HepG2 (cell line): ENCODE results near the gene MED12L. TPM values are rescaled to one million over a fixed set of nuclear protein-coding genes. Genes with fewer than 3 reads are reported as not detected.
A peak's percentile ranks its signal among the peaks of the same experiment; 100 is the strongest.

ENCODE experiments used
- ATAC-seq: fragments of 200-7000 bp; cut with Tn5 transposase; 3 replicates; pipeline ENCODE4 v1.9.1; 2020; ENCODE audit warnings: mild to moderate bottlenecking, moderate library complexity
- BruUV-seq: library from RNA; stranded (reverse); fragments of 400-500 nt; replicated peaks from 2 replicates; lab custom pipeline; 2021; lab: Mats Ljungman, UMichigan
- CTCF ChIA-PET: fragments of 300-600 bp; formaldehyde crosslinking; extraction: SDS; loops from one replicate; lab custom pipeline; 2021; ENCODE audit warnings: low total read pairs, inconsistent platforms, low intra/inter-chr PET ratio; lab: Yijun Ruan, JAX
- POLR2A ChIA-PET: fragments of 350-600 bp; sonication (Branson Sonifier 250); formaldehyde crosslinking; loops from one replicate; lab custom pipeline; 2020; ENCODE audit warnings: antibody characterized with exemption, inconsistent platforms; lab: Yijun Ruan, JAX
- DNase-seq: peaks from one replicate; pipeline ENCODE4 v3.0.0-alpha.2; 2015; ENCODE audit warnings: low spot score
- FAIRE-seq: peaks from 3 replicates; lab custom pipeline; 2011; peaks lifted over from hg19 to GRCh38; lab: Jason Lieb, UNC
- H2AFZ ChIP-seq: one replicate; pipeline ENCODE4 v1.6.1; 2011; ENCODE audit warnings: low read length, inconsistent platforms
- H3K27ac ChIP-seq: fragments of 300-600 bp; 3 replicates; pipeline ENCODE4 v1.8.0; 2011; ENCODE audit warnings: mixed run types, mild to moderate bottlenecking, mixed read lengths, low read length, inconsistent platforms; ENCODE audit not compliant: insufficient read depth; ENCODE audit errors: extremely low read length
- H3K27me3 ChIP-seq, 2 experiments: fragments of 200-600 bp in 1 of 2; 2 replicates in 1 of 2; 3 replicates in 1 of 2; pipeline versions ENCODE4 v1.6.0 to v1.8.0; 2011; ENCODE audit warnings: low read length in 2 of 2, mild to moderate bottlenecking in 2 of 2, moderate library complexity in 2 of 2, inconsistent platforms in 1 of 2; ENCODE audit not compliant: insufficient read depth in 2 of 2, control insufficient read depth in 1 of 2
- H3K36me3 ChIP-seq, 2 experiments: fragments of 200-600 bp in 1 of 2; replicated peaks in 1 of 2; 2 replicates in 1 of 2; 3 replicates in 1 of 2; pipeline versions ENCODE4 v1.5.1 to v1.8.0; 2011; ENCODE audit warnings: low read length in 2 of 2, inconsistent platforms in 1 of 2; ENCODE audit not compliant: insufficient read depth in 2 of 2, control insufficient read depth in 1 of 2
- H3K4me1 ChIP-seq: 2 replicates; pipeline ENCODE4 v1.5.1; 2012; ENCODE audit warnings: low read length, inconsistent platforms; ENCODE audit not compliant: insufficient read depth
- H3K4me2 ChIP-seq: 2 replicates; pipeline ENCODE4 v1.6.0; 2011; ENCODE audit warnings: low read depth, low read length, inconsistent platforms
- H3K4me3 ChIP-seq, 3 experiments: fragments of 200-600 bp in 1 of 3; sonication (generic), shearing (Covaris generic) in 1 of 3; replicated peaks in 1 of 3; 2 replicates each; pipeline ENCODE4 v1.5.1; 2011 to 2016; ENCODE audit warnings: low read length in 3 of 3, inconsistent platforms in 2 of 3, low read depth in 2 of 3, mild to moderate bottlenecking in 2 of 3, control low read depth in 1 of 3, mixed read lengths in 1 of 3; ENCODE audit not compliant: insufficient read depth in 1 of 3
- H3K79me2 ChIP-seq: one replicate; pipeline ENCODE4 v1.6.1; 2011; ENCODE audit warnings: low read length, inconsistent platforms; ENCODE audit not compliant: insufficient read depth
- H3K9ac ChIP-seq: 2 replicates; pipeline ENCODE4 v1.6.0; 2011; ENCODE audit warnings: mild to moderate bottlenecking, low read depth, low read length, inconsistent platforms; ENCODE audit not compliant: insufficient read depth
- H3K9me3 ChIP-seq: 2 replicates; pipeline ENCODE4 v1.5.1; 2012; ENCODE audit warnings: mild to moderate bottlenecking, low read length
- H4K20me1 ChIP-seq: 2 replicates; pipeline ENCODE4 v1.6.0; 2011; ENCODE audit warnings: inconsistent platforms, mild to moderate bottlenecking, low read length, moderate library complexity; ENCODE audit not compliant: insufficient read depth
- ARNT2 ChIP-seq: sonication (generic); formaldehyde crosslinking; IDR thresholded peaks from 2 replicates; pipeline ENCODE4 v1.8.0; 2022; ENCODE audit warnings: mild to moderate bottlenecking, low read depth, missing genetic modification reagents, moderate library complexity
- CBX5 ChIP-seq: sonication (generic); formaldehyde crosslinking; IDR thresholded peaks from 2 replicates; pipeline ENCODE4 v1.4.0; 2020; ENCODE audit warnings: missing genetic modification reagents, borderline replicate concordance
- ESRRA ChIP-seq: sonication (generic); formaldehyde crosslinking; IDR thresholded peaks from 2 replicates; pipeline ENCODE4 v1.5.1; 2020; ENCODE audit warnings: mild to moderate bottlenecking, low read depth, missing genetic modification reagents
- GABPB1 ChIP-seq: IDR thresholded peaks from 2 replicates; pipeline ENCODE4 v1.6.1; 2016; ENCODE audit warnings: mild to moderate bottlenecking, missing genetic modification reagents, moderate library complexity, missing compliant biosample characterization
- HMGXB4 ChIP-seq, 2 experiments: sonication (generic) in 1 of 2; formaldehyde crosslinking in 1 of 2; IDR thresholded peaks; 2 replicates each; pipeline versions ENCODE4 v1.4.0 to v1.6.1; 2018 to 2020; ENCODE audit warnings: missing genetic modification reagents in 2 of 2, borderline replicate concordance in 1 of 2, low read depth in 1 of 2, mild to moderate bottlenecking in 1 of 2, missing biosample characterization in 1 of 2
- KDM3A ChIP-seq: IDR thresholded peaks from 2 replicates; pipeline ENCODE4 v1.6.1; 2018; ENCODE audit warnings: low read depth, missing compliant biosample characterization
- KMT2B ChIP-seq: IDR thresholded peaks from 2 replicates; pipeline ENCODE4 v1.6.1; 2016; ENCODE audit warnings: missing genetic modification reagents, missing compliant biosample characterization
- MAZ ChIP-seq, 2 experiments: sonication (generic) in 1 of 2; formaldehyde crosslinking in 1 of 2; IDR thresholded peaks; 2 replicates each; pipeline versions ENCODE4 v1.5.0 to v1.6.1; 2012 to 2020; ENCODE audit warnings: low read depth in 2 of 2, mild to moderate bottlenecking in 2 of 2, borderline replicate concordance in 1 of 2, improper control_type of control experiment in 1 of 2, low read length in 1 of 2, missing genetic modification reagents in 1 of 2, moderate library complexity in 1 of 2
- RAD21 ChIP-seq: fragments of 450-650 bp; formaldehyde crosslinking; IDR thresholded peaks from 2 replicates; pipeline ENCODE4 v1.5.0; 2020; ENCODE audit warnings: mild to moderate bottlenecking
- RNF2 ChIP-seq: fragments of 450-650 bp; conservative IDR thresholded peaks from 2 replicates; pipeline ENCODE4 v1.6.1; 2016; ENCODE audit warnings: low read depth
- ZNF382 ChIP-seq: sonication (generic); formaldehyde crosslinking; IDR thresholded peaks from 2 replicates; pipeline ENCODE4 v1.5.0; 2020; ENCODE audit warnings: missing genetic modification reagents, mild to moderate bottlenecking, borderline replicate concordance
- ZNF777 ChIP-seq: sonication (generic); formaldehyde crosslinking; IDR thresholded peaks from 2 replicates; pipeline ENCODE4 v1.4.0; 2020; ENCODE audit warnings: missing genetic modification reagents
- ZNF883 ChIP-seq: sonication (generic); formaldehyde crosslinking; IDR thresholded peaks from 2 replicates; pipeline ENCODE4 v1.5.1; 2020; ENCODE audit warnings: mild to moderate bottlenecking, missing genetic modification reagents; ENCODE audit errors: not compliant biosample characterization
- ZSCAN9 ChIP-seq: IDR thresholded peaks from 2 replicates; pipeline ENCODE4 v1.6.1; 2016; ENCODE audit warnings: borderline replicate concordance
- WGBS: methylation state at CpG from one replicate; pipeline ENCODE4 v1.1.6; 2017; ENCODE audit warnings: low lambda C conversion rate; 5-methylcytosine and 5-hydroxymethylcytosine counted together
- in situ Hi-C: cut with HindIII; loops from 2 replicates; pipeline ENCODE4 v1.10.0; 2017; ENCODE audit warnings: low pct_unique_long_range_greater_than_20kb; ENCODE audit not compliant: extremely low pct_ligation_motif_present
- intact Hi-C: fragments of 100-400 bp; cut with micrococcal nuclease; formaldehyde crosslinking; loops from one replicate; pipeline ENCODE4 v1.10.0; 2022; ENCODE audit not compliant: unreplicated experiment
- polyA plus RNA-seq, 8 experiments: library from polyadenylated mRNA; depleted of rRNA in 3 of 8; stranded (reverse) in 7 of 8; unstranded in 1 of 8; fragments of >200 nt; fragmentation: Illumina TruSeq in 4 of 8; extraction: Trizol in 4 of 8; gene quantifications; 2 replicates each; pipeline versions ENCODE4 v1.2.1 to v1.2.3, GENCODE V29; 2011 to 2016; ENCODE audit warnings: low read depth in 4 of 8, missing spikeins in 1 of 8, mixed read lengths in 1 of 8; ENCODE audit not compliant: insufficient read depth in 1 of 8
- total RNA-seq, 5 experiments: library from RNA; depleted of rRNA; stranded (reverse); fragments of >200 nt; fragmentation: Illumina TruSeq; extraction: Trizol; gene quantifications; 2 replicates each; pipeline ENCODE4 v1.2.3, GENCODE V29; 2016; ENCODE audit warnings: low read depth in 1 of 5
- TF ChIP-seq, protein P1 (sequence below): sonication (generic); formaldehyde crosslinking; IDR thresholded peaks from 2 replicates; pipeline ENCODE4 v1.8.1; 2023; ENCODE audit warnings: mild to moderate bottlenecking, missing genetic modification reagents
- TF ChIP-seq, protein P2 (sequence below): sonication (generic); formaldehyde crosslinking; IDR thresholded peaks from 2 replicates; pipeline ENCODE4 v1.4.0; 2020; ENCODE audit warnings: mild to moderate bottlenecking, missing genetic modification reagents

MED12L gene
- total and polyA plus RNA-seq, 2 of the 13 experiments (the other 11 are each of a cell fraction or from before 2014, with no cell fraction given): 0.07 to 0.64 TPM

- BruUV-seq: no TSS peak
- ATAC-seq (peak; percentile 95), FAIRE-seq (peak; percentile 44), DNase-seq (peak; percentile 70)
- H3K9me3 ChIP-seq: no peaks in the 10 kb centered on the region
- peak overlapping the region; percentile 42 to 68 (median 49) for H3K4me3 ChIP-seq
- no peaks in the 10 kb centered on the region for H4K20me1 ChIP-seq
- 2% methylated on average over 27 of the region's 81 CpGs for WGBS
- H3K4me2 ChIP-seq: peak overlapping the region; percentile 71
- H2AFZ ChIP-seq: no peak overlapping the region
- no peak overlapping the region for H3K27ac ChIP-seq
- H3K4me1 ChIP-seq: peaks cover 12% of the 10 kb centered on the region
- H3K27me3 ChIP-seq: peaks cover 9 to 36% of the 10 kb centered on the region in 2 experiments
- POLR2A ChIA-PET: no interaction called here
- CTCF ChIA-PET: interaction anchor here (0.6 kb wide), 1 partner anchor 161 kb away, joined by 3 read pairs; no protein-coding TSS in a partner anchor
- H3K36me3 ChIP-seq: no peaks in the 10 kb centered on the region
- intact Hi-C loops: loop anchor here (2.0 to 10.0 kb wide), 3 partner anchors 20 to 162 kb away; no protein-coding TSS in a partner anchor
- H3K9ac ChIP-seq: no peak overlapping the region
- in situ Hi-C loops: no loop called here
- no peaks in the 10 kb centered on the region for H3K79me2 ChIP-seq
- TF ChIP-seq ZNF883 (CRISPR knock-in tag) (no peak), CBX5 (CRISPR knock-in tag) (peak; percentile 52; the same call in 1 of the 2 replicates), ESRRA (CRISPR knock-in tag) (no peak), MAZ (IDR thresholded peaks at IDR 0.05; ENCODE audit: borderline replicate concordance, low read depth, low read length) (no peak), MAZ (CRISPR knock-in tag; IDR thresholded peaks at IDR 0.05; ENCODE audit: low read depth) (peak; percentile 30; the same call in 1 of the 2 replicates), KDM3A (CRISPR knock-in tag) (peak; percentile 62; the same call in 1 of the 2 replicates), RNF2 (0 out of 2 replicates have a peak, but pooled peaks have one; percentile 22), ARNT2 (CRISPR knock-in tag) (0 out of 2 replicates have a peak, but pooled peaks have one; percentile 42), RAD21 (CRISPR knock-in tag) (peak; percentile 61), ZNF382 (no peak), KMT2B (CRISPR knock-in tag) (no peak; the same call in 1 of the 2 replicates), GABPB1 (peak; percentile 19; the same call in 1 of the 2 replicates), ZSCAN9 (0 out of 2 replicates have a peak, but pooled peaks have one; percentile 35), ZNF777 (CRISPR knock-in tag) (peak; percentile 91), HMGXB4 (CRISPR knock-in tag; IDR thresholded peaks at IDR 0.05; ENCODE audit: borderline replicate concordance in 1 of 2, low read depth in 1 of 2) (peak; percentile 36 to 40; a peak in 2 of 4 replicates)
- TF ChIP-seq, protein P1, sequence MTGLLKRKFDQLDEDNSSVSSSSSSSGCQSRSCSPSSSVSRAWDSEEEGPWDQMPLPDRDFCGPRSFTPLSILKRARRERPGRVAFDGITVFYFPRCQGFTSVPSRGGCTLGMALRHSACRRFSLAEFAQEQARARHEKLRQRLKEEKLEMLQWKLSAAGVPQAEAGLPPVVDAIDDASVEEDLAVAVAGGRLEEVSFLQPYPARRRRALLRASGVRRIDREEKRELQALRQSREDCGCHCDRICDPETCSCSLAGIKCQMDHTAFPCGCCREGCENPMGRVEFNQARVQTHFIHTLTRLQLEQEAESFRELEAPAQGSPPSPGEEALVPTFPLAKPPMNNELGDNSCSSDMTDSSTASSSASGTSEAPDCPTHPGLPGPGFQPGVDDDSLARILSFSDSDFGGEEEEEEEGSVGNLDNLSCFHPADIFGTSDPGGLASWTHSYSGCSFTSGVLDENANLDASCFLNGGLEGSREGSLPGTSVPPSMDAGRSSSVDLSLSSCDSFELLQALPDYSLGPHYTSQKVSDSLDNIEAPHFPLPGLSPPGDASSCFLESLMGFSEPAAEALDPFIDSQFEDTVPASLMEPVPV (CRISPR knock-in tag): 0 out of 2 replicates have a peak, but pooled peaks have one; percentile 39
- TF ChIP-seq, protein P2, sequence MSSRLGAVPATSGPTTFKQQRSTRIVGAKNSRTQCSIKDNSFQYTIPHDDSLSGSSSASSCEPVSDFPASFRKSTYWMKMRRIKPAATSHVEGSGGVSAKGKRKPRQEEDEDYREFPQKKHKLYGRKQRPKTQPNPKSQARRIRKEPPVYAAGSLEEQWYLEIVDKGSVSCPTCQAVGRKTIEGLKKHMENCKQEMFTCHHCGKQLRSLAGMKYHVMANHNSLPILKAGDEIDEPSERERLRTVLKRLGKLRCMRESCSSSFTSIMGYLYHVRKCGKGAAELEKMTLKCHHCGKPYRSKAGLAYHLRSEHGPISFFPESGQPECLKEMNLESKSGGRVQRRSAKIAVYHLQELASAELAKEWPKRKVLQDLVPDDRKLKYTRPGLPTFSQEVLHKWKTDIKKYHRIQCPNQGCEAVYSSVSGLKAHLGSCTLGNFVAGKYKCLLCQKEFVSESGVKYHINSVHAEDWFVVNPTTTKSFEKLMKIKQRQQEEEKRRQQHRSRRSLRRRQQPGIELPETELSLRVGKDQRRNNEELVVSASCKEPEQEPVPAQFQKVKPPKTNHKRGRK (CRISPR knock-in tag): no peak
Measured at GRCh38 chr3:151086484-151087456, 1.3 kb downstream of the MED12L start.
